HepG2 (cell line): ENCODE measurements around the gene RELL1. TPM values are rescaled to one million over a fixed set of nuclear protein-coding genes. Genes with fewer than 3 reads are reported as not detected.
A peak's percentile ranks its signal among the peaks of the same experiment; 100 is the strongest.

Experiments used
- ADNP ChIP-seq: sonication (generic); formaldehyde crosslinking; IDR thresholded peaks from 2 replicates; pipeline ENCODE4 v1.4.0; 2020; ENCODE audit warnings: missing genetic modification reagents
- ASH2L ChIP-seq: fragments of 300-600, 200-600 bp; sonication (generic); IDR thresholded peaks from 2 replicates; pipeline ENCODE4 v1.7.0; 2017; ENCODE audit warnings: low read depth, mild to moderate bottlenecking, moderate library complexity, mixed read lengths, low read length; ENCODE audit not compliant: insufficient read length
- CBFB ChIP-seq: sonication (generic); formaldehyde crosslinking; IDR thresholded peaks from 2 replicates; pipeline ENCODE4 v1.4.0; 2020; ENCODE audit warnings: missing genetic modification reagents
- GTF3A ChIP-seq: sonication (generic); formaldehyde crosslinking; conservative IDR thresholded peaks from 2 replicates; pipeline ENCODE4 v1.4.0; 2020; ENCODE audit warnings: mild to moderate bottlenecking, missing genetic modification reagents
- ISX ChIP-seq: sonication (generic); formaldehyde crosslinking; conservative IDR thresholded peaks from 2 replicates; pipeline ENCODE4 v1.5.0; 2020; ENCODE audit warnings: missing genetic modification reagents
- JUND ChIP-seq: sonication (generic); formaldehyde crosslinking; IDR thresholded peaks from 2 replicates; pipeline ENCODE4 v1.8.0; 2022; ENCODE audit warnings: mild to moderate bottlenecking, missing genetic modification reagents
- LBX2 ChIP-seq: sonication (generic); formaldehyde crosslinking; IDR thresholded peaks from 2 replicates; pipeline ENCODE4 v1.5.0; 2020; ENCODE audit warnings: missing genetic modification reagents, mild to moderate bottlenecking, borderline replicate concordance
- MYPOP ChIP-seq: sonication (generic); formaldehyde crosslinking; IDR thresholded peaks from 2 replicates; pipeline ENCODE4 v1.8.1; 2023; ENCODE audit warnings: mild to moderate bottlenecking, moderate library complexity, missing genetic modification reagents
- NAIF1 ChIP-seq: sonication (generic); formaldehyde crosslinking; IDR thresholded peaks from 2 replicates; pipeline ENCODE4 v1.5.0; 2020; ENCODE audit warnings: mild to moderate bottlenecking, missing genetic modification reagents, borderline replicate concordance
- NFE2 ChIP-seq: sonication (generic); formaldehyde crosslinking; IDR thresholded peaks from 2 replicates; pipeline ENCODE4 v1.4.0; 2020; ENCODE audit warnings: missing genetic modification reagents
- NONO ChIP-seq, 2 experiments: fragments of 450-650 bp in 1 of 2; sonication (generic) in 1 of 2; formaldehyde crosslinking in 1 of 2; IDR thresholded peaks in 1 of 2; conservative IDR thresholded peaks in 1 of 2; 2 replicates each; pipeline versions ENCODE4 v1.6.1 to v1.8.0; 2017 to 2022; ENCODE audit warnings: mild to moderate bottlenecking in 1 of 2, missing genetic modification reagents in 1 of 2, moderate library complexity in 1 of 2
- TEAD3 ChIP-seq: optimal IDR thresholded peaks from 2 replicates; pipeline ENCODE3; 2016; ENCODE audit warnings: borderline replicate concordance
- WIZ ChIP-seq: sonication (generic); formaldehyde crosslinking; IDR thresholded peaks from 2 replicates; pipeline ENCODE4 v1.5.1; 2020; ENCODE audit warnings: mild to moderate bottlenecking, missing genetic modification reagents
- ZNF160 ChIP-seq: sonication (generic); formaldehyde crosslinking; IDR thresholded peaks from 2 replicates; pipeline ENCODE4 v1.8.0; 2022; ENCODE audit warnings: mild to moderate bottlenecking, inconsistent platforms, missing genetic modification reagents
- ZNF766 ChIP-seq: sonication (generic); formaldehyde crosslinking; IDR thresholded peaks from 2 replicates; pipeline ENCODE4 v1.5.0; 2020; ENCODE audit warnings: missing genetic modification reagents, borderline replicate concordance
- polyA plus RNA-seq, 8 experiments: library from polyadenylated mRNA; depleted of rRNA in 3 of 8; stranded (reverse) in 7 of 8; unstranded in 1 of 8; fragments of >200 nt; fragmentation: Illumina TruSeq in 4 of 8; extraction: Trizol in 4 of 8; gene quantifications; 2 replicates each; pipeline versions ENCODE4 v1.2.1 to v1.2.3, GENCODE V29; 2011 to 2016; ENCODE audit warnings: low read depth in 4 of 8, missing spikeins in 1 of 8, mixed read lengths in 1 of 8; ENCODE audit not compliant: insufficient read depth in 1 of 8
- total RNA-seq, 5 experiments: library from RNA; depleted of rRNA; stranded (reverse); fragments of >200 nt; fragmentation: Illumina TruSeq; extraction: Trizol; gene quantifications; 2 replicates each; pipeline ENCODE4 v1.2.3, GENCODE V29; 2016; ENCODE audit warnings: low read depth in 1 of 5
- TF ChIP-seq, protein P1 (sequence below): sonication (generic); formaldehyde crosslinking; IDR thresholded peaks from 2 replicates; pipeline ENCODE4 v1.5.0; 2020; ENCODE audit warnings: mild to moderate bottlenecking, missing genetic modification reagents
- TF ChIP-seq, protein P2 (sequence below): sonication (generic); formaldehyde crosslinking; IDR thresholded peaks from 2 replicates; pipeline ENCODE4 v1.9.0; 2021; ENCODE audit warnings: missing genetic modification reagents, mild to moderate bottlenecking, borderline replicate concordance
- TF ChIP-seq, protein P3 (sequence below): sonication (generic); formaldehyde crosslinking; IDR thresholded peaks from 2 replicates; pipeline ENCODE4 v1.5.1; 2020; ENCODE audit warnings: missing genetic modification reagents, mild to moderate bottlenecking, borderline replicate concordance
- TF ChIP-seq, protein P4 (sequence below): sonication (generic); formaldehyde crosslinking; IDR thresholded peaks from 2 replicates; pipeline ENCODE4 v1.5.0; 2020; ENCODE audit warnings: missing genetic modification reagents

RELL1 gene
- total and polyA plus RNA-seq, 2 of the 13 experiments (the other 11 are each of a cell fraction or from before 2014, with no cell fraction given) = 8.4 to 58.4 TPM

- TF ChIP-seq MYPOP (CRISPR knock-in tag) = peak; percentile 61; the same call in 1 of the 2 replicates
- no peak for TF ChIP-seq CBFB
- TF ChIP-seq ZNF766 (CRISPR knock-in tag) = no peak
- TF ChIP-seq, protein P1, sequence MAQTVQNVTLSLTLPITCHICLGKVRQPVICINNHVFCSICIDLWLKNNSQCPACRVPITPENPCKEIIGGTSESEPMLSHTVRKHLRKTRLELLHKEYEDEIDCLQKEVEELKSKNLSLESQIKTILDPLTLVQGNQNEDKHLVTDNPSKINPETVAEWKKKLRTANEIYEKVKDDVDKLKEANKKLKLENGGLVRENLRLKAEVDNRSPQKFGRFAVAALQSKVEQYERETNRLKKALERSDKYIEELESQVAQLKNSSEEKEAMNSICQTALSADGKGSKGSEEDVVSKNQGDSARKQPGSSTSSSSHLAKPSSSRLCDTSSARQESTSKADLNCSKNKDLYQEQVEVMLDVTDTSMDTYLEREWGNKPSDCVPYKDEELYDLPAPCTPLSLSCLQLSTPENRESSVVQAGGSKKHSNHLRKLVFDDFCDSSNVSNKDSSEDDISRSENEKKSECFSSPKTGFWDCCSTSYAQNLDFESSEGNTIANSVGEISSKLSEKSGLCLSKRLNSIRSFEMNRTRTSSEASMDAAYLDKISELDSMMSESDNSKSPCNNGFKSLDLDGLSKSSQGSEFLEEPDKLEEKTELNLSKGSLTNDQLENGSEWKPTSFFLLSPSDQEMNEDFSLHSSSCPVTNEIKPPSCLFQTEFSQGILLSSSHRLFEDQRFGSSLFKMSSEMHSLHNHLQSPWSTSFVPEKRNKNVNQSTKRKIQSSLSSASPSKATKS (CRISPR knock-in tag) = no peak
- no peak for TF ChIP-seq TEAD3
- TF ChIP-seq, protein P2, sequence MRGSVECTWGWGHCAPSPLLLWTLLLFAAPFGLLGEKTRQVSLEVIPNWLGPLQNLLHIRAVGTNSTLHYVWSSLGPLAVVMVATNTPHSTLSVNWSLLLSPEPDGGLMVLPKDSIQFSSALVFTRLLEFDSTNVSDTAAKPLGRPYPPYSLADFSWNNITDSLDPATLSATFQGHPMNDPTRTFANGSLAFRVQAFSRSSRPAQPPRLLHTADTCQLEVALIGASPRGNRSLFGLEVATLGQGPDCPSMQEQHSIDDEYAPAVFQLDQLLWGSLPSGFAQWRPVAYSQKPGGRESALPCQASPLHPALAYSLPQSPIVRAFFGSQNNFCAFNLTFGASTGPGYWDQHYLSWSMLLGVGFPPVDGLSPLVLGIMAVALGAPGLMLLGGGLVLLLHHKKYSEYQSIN (CRISPR knock-in tag) = no peak
- no peak for TF ChIP-seq LBX2 (CRISPR knock-in tag)
- TF ChIP-seq JUND = no peak
- TF ChIP-seq ZNF160 = no peak
- no peak for TF ChIP-seq ADNP (CRISPR knock-in tag)
- TF ChIP-seq NONO (IDR thresholded peaks at IDR 0.05) = no peak
- TF ChIP-seq NONO (CRISPR knock-in tag; conservative IDR thresholded peaks at IDR 0.05) = peak; percentile 46; the same call in 1 of the 2 replicates
- no peak for TF ChIP-seq NFE2 (CRISPR knock-in tag)
- TF ChIP-seq ISX (CRISPR knock-in tag) = no peak
- TF ChIP-seq WIZ = no peak
- no peak for TF ChIP-seq ASH2L
- TF ChIP-seq, protein P3, sequence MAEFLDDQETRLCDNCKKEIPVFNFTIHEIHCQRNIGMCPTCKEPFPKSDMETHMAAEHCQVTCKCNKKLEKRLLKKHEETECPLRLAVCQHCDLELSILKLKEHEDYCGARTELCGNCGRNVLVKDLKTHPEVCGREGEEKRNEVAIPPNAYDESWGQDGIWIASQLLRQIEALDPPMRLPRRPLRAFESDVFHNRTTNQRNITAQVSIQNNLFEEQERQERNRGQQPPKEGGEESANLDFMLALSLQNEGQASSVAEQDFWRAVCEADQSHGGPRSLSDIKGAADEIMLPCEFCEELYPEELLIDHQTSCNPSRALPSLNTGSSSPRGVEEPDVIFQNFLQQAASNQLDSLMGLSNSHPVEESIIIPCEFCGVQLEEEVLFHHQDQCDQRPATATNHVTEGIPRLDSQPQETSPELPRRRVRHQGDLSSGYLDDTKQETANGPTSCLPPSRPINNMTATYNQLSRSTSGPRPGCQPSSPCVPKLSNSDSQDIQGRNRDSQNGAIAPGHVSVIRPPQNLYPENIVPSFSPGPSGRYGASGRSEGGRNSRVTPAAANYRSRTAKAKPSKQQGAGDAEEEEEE (CRISPR knock-in tag) = no peak
- no peak for TF ChIP-seq GTF3A
- TF ChIP-seq, protein P4, sequence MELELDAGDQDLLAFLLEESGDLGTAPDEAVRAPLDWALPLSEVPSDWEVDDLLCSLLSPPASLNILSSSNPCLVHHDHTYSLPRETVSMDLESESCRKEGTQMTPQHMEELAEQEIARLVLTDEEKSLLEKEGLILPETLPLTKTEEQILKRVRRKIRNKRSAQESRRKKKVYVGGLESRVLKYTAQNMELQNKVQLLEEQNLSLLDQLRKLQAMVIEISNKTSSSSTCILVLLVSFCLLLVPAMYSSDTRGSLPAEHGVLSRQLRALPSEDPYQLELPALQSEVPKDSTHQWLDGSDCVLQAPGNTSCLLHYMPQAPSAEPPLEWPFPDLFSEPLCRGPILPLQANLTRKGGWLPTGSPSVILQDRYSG (CRISPR knock-in tag) = 0 out of 2 replicates have a peak, but pooled peaks have one; percentile 20
- TF ChIP-seq NAIF1 (CRISPR knock-in tag) = no peak
Observed at GRCh38 chr4:37686373-37687193, at the start of gene RELL1 (continued).
